HG03103 (cell line): ENCODE results near the gene SEZ6.

Source experiments
- ATAC-seq: cut with Tn5 transposase; IDR thresholded peaks from one replicate; pipeline ENCODE4 v1.9.1; 2021; ENCODE audit warnings: low read depth; ENCODE audit not compliant: unreplicated experiment

SEZ6 gene

DNA sequence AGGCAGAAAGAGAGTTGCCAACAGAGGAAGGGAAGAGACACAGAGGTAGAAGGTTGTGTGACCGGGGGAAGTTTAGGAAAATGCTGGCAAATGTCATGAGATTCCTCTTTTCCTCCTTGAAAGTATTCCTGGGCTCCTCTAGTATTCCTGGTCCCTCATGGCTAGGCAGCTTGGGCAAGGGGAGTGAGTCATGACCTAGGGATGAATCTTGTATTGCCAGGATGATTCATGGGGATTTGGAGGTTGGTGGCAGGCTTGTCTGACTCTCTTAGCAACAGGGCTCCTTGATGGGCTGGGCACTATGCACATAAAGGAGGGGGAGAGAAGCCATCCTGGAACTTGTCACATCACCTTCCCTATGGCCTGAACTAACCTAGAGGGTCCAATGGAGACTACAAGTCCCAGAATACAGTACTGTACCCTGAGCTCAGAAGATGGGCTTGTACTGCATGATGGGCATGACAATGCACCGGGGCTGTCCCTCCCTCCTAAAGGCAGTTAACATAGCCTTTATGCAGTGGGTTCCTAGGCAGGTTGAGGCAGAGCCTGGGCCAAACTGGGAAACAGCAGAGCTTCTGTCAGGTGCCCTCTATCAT is 2.1 kb upstream of the SEZ6 start:
- ATAC-seq, result no peak

DNA sequence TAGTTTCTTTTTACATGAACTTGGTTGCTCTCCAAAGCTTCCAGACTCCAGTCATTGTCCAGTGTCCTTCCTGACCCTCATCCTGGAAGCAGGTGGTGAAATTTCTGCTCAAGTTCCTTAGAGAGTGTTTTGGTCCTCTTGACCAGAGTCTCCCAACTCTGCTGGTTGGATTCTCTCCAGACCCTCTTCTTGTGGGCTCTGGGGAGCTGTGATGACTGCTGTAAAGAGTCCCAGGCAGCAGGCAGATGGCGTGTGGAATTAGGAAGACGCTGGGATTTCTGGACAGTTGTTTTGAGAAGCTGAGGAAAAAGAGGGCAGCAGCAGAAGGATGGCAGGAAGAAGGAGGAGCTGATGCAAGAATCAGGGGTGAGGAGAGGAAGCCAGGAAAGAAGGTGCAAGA is 1.6 kb upstream of the SEZ6 start:
- no peak for ATAC-seq

DNA sequence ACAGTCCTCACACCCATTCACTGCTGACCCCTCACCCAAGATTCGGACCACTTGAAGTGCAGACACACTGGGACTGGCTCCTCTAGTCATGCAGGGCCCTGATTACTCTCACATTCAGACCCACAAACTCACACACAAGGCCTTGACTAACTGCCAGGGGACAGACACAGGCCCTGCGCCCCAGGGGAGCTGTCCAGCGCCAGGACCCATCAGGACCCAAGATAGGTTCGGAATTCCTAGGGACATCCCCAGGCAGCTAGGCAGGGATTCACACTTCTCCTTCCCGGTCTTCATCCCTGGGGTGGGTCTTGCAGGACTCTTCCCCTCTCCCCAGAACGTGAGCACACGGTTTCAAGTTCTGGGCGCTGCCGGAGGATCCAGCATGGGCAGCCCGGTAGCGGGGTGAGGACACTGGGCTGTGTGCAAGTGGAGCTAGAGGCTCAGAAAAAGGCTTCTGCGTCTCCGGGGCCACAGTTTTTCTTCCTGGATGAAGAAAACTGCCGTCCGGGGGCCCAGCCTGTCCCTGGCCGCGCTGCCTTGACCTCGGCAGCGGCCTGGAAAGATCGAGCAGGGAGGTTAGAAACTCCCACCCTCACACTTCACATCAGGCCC is 1.6 kb downstream of the SEZ6 start:
- ATAC-seq, result no peak

DNA sequence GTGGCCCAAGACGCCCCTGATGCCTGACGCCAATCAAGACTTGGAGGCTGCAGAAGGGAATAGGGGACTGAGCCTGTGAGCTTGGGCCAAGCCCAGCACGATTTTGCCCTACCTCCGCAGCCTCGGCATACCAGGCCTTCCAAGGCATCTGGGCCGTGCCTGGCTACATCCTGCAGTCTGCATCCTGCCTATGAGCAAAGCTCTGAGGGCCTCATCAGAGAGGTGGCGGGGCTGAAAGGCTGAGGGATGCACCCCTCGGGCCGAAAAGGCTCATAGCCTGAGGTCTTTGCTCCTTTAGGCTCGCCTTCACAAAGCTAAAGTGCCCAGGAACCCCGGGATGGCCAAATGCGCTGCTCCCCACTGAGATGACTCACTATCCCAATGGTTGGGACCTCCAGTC is 2.5 kb downstream of the SEZ6 start:
- no peak for ATAC-seq

DNA sequence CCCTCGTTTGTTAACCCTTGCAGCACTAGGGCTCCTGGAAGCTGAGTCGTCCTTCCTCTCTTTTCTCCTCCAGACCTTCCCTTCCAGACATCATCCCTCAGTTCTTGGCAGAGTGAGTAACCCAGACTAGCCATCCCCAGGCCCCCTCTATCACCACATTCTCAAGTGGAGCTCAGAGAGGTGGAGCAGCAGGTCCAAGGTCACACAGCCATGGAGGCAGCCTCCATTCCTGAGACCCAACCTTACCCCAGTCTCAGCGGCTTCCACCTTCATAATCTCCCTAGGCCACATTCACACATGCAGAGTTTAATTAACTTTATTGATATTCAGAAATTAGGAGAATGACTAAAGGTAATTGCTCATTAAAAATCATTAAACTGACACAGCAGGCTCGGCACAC is 3.0 kb downstream of the SEZ6 start:
- ATAC-seq, result no peak

DNA sequence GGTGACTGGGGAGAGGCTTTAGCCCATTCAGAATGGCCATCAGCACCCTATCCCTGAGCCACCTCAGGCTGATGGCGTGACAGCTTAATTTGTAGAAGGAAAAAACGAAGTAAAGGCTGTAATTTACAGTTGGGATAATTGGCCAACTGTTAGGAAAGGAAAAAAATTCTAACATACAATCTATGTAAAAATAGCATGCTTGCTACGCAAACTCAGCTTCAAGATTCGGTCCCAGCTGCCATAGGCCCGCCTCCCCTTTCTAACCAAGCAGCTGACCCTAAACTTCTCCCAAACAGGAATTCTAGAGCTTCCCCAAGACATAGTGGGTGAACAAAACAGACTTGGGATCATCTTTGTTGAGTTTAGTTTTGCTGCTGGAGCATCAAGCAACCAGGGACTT is 4.9 kb downstream of the SEZ6 start:
- ATAC-seq, result no peak

DNA sequence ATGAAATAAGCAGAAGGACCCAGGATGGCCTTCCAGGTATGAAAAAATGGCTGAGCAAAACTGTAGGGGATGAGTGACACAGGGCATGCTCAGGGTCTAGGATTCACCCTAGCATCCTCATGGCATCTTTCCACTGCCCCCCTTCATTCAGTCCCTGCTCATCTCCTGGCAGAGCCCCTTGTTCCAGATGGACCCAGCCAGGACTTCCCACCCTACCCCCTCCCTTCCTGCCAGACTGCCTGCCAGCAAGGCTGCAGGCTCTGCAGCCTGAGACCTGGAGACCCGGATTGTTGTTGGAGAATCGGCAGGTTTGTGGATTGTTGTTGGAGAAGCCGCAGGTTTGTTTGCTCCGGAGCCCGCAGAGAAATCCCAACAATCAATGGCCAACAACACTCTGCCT is 6.6 kb downstream of the SEZ6 start:
- no peak for ATAC-seq

DNA sequence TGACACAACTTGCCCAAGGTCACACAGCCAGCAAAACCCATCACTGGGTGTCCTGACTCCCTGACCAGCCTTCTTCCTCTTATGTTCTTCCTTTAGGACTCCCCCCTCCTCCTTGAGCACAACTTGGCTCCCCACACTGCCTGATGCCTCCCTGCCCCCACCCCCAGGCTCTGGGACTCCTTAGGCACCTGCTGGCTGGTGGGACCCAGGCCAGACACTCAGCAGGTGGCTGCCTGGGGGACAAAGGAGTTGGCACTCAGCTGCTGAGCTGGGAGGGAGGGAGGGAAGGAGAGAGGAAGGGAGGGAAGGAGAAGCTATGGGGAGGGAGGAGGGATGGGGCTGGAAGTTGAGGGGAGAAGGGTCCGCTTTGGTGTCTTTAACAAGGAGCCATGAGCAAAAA is 8.0 kb downstream of the SEZ6 start:
- no peak for ATAC-seq

DNA sequence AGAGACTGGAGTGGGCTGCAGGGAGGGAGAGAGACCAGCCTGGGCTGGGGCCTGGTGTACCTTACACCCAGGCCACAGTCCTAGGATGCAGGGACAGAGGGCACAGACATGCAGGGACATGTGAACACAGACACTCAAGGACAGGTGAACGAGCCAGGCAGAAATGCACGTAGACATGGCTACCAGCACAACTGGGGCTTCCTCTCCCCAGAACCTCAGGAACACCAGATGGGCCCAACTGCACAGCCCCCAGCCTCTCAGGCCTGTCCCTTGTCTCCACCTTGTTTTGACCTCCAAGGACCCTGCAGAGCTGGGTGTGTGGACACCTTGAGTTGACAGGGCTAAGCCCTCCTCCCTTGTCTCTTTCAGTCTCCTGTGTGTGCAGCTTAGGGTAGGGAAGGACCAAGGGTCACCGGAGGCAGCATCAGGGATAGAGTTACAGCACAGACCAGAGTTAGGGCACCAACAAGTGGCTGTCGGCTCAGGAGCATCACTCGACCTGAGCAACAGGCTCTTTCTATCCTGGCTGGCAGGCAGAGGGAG is 9.2 kb downstream of the SEZ6 start:
- no peak for ATAC-seq

DNA sequence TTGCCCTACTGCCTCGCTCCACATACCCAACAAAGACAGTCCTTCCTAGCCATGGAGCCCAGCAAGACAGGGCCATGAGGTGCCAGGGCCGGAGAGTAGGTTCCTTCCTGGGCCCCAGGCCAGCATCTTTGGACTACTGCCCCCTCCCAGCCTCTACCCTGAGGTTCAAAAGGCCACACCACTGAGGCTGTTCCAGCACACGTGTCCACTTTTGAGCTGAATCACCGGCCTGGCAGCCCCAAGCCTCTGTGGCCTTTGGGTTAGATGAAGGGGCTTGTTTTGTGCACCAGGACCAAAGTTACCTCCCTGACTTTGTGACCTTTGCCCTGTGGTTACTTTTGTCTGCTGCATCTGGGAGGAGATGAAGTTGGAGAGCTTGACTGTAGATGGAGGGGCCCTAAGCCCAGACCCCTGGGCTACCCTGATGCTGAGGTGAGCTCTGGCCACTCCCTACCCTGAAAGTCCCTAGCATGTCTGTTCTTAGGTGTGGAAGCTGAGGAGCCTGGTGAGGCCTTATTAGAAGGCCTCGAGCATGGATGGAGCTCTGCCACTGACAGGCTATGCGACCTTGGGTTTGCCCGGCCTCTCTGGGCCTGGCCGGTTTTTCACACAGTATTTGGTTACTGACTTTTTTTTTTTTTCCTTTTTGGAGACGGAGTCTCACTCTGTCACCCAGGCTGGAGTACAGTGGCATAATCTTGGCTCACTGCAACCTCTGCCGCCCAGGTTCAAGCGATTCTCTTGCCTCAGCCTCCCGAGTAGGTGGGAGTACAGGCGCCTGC is 12.0 kb downstream of the SEZ6 start:
- ATAC-seq, result no peak

DNA sequence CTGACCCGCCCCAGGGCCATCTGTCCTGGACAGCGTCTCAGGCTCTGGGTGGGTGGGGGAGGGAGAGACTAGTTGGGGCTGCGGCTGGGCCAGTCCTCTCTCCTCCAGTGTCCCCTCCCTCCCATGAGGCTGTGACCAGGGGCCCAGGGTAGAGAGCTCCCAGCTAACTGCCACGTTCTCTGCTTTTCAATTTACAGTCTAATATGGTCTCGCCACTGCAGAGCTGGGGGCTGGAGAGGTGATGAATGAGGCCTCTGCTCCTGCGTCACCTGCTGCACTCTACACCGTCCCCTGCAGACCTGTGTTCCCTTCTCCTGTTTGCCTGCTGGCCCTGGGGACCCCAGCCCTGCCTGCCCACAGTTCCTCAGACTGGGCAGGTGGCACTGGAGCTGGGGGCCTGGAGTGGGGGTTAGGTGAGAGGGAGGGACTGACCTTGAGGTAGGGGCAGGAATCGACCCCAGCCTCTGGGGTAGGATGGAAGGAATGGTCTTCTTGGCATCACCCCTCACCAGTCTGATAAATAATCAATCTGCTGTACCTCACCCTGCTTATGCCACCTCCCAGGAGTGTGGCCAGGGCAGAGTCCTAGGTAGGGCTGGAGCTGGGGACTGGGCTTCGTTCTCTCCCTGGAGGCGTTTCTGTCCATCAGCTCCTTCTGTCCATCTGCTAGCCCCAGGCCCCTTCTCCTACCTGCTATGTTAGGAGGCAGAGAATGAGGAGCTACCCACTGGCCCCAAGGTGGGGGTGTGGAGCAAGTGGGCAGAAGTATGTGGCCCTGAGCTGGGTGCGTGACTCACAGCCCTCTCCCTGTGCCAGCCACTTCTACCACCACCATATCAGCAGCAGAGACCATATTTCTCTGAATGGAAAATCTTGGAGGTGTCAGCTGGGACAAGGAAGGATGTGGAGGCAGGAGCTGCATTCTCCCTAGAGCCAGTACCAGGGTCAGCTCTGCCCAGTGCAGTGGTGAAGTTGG is 12.9 kb downstream of the SEZ6 start:
- ATAC-seq, result no peak

DNA sequence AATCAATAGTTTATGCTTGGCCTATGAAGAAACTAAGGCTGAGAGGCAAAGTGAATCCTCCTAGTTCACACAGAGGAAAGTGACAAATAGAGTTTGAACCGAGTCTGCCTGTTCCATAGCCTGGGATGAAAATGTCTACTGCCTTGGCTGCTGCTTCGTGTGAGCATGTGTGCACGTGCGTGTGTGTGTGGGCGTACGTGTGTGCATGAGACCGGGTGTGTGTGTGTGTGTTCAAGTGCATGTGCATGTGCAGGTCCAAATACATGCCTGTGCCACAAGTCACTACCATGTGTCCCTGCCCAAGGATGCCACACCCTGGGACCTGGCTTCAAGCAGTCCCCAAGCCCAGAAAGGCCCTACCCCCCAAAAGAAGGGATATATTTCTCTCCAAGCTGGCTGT is 13.6 kb downstream of the SEZ6 start:
- no peak for ATAC-seq

DNA sequence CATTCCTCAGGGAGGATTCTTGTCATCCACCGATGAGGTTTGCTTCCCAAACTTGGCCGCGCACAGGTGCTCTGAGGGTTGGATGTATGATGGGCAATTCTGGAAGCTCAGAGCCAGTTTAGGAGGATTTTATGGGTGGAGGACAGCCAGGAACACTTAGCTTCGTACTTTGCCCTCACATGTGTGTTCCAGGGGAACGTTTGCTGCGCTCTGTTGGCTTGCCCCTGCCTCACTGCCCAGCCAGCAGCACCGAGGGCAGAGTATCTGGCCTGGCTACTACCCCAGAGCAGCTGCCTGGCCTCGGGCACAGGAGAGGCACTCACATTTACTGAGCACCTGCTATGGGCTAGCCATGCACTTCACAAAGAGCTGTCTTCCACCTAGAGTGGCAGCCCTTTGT is 14.1 kb downstream of the SEZ6 start:
- no peak for ATAC-seq

DNA sequence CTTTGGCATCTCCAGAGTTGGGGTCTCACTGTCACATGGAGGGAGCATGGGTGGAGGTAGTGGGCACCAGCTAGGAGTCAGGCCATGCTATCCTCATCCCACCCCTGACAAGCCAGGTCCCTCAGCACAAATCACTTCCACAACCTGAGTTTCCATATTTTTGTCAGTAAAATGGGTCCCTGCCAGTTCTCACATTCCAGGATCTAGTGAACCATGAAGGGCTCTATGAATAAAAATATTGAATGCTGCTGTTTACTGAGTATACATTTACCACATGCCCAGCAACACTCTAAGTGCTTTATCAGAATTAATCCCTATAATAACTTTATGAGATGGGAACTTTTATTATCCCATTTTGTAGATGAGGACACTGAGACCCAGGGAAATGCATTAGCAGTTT is 16.8 kb downstream of the SEZ6 start:
- ATAC-seq, result no peak

DNA sequence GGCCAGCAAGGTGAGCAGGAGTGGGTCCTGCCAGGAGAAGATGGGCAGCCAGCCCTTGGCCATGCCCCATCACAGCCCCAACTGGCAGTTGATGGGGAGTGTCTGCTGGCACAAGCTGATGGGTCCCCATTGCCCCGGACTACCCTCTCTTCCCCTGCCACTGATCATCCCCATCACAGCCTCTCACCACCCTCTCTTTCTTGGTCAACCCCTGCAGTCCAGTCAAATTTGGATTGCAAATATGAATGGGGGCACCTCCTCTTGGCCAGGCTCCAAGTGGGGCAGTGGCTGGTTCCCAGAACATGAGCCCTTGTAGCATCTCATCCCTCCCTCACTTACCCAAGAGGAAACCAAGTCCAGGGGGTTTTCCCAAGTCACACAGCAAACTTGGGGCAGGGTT is 17.4 kb downstream of the SEZ6 start:
- no peak for ATAC-seq

DNA sequence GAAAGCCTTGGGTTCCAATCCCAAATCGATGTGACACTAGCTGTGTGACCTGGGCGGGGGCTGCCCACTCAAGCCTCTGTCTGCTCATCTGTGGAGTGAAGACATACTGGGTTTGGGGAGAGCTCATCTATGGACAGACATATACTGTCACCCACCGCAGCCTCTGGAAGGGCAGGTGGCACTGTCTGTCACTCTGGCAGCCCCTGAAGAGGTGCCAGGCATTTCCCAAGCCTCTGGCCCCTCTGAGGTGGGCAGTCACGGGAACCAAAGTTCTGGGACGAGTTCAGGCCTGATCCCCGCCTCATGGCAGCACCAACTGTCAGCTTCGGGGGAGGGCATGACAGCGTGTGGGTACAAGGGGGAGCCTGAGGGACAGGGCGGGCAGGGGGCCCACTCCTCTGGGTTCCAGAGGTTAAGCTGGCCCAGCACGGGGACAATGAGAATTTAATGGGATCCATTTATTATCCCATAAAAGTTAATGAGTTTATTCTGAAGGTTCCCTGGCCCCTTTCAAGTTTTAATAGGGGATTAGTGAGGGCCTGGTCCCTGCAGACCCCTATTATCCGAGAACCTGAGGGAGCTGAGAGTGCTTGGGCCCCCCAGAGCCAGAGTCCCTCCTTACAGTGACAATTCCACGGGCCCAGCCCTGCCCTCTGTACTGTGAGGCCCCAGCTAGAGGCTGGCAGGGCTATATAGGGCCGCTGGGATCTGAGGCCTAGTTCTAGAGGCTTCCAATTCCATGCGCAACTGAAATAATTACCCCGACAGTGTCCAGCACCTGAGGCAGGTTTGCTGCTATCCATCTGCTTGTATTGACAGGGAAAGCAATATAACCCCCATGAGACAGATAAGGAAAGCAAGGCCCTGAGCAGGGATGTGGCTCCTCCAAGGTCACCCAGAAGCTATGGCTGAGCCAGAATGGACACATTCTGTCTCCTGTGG is 18.8 kb downstream of the SEZ6 start:
- no peak for ATAC-seq

DNA sequence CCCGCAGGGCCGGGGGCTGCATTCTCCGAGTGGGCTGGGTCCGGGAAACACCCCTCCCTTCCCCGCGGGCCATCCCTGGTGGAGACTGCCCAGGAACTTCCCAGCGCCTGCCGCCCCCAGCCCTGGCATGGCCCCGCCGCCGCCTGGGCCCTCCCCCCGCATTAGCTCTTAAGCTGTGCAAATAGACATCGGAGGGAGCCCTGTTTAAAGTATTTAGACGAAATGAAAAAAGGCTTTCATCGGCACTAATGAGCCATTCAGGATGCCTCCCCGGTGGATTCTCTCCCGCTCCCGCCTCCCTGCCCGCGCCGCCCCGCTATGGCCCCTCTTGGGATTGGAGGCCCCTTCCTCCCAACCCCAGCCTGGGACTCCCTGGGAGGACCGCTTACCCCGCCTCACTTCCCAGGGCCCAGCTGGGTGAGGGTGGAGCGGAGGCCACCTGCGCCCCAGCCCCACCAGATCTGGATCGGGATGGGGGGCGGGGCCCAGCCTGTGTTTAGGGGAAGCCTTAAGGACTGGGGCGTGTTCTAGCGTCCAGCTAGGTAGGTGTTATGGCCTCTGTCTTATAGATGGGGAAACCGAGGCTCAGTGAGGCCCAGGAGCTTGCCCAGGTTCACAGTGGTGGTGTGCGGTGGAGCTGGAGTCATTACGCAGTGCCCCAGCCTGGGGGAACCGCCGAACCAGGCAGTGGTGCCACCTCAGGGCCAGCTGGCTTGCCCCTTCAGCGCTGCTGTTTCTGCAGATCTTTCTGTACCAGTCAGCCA is 19.7 kb downstream of the SEZ6 start:
- ATAC-seq, result no peak

DNA sequence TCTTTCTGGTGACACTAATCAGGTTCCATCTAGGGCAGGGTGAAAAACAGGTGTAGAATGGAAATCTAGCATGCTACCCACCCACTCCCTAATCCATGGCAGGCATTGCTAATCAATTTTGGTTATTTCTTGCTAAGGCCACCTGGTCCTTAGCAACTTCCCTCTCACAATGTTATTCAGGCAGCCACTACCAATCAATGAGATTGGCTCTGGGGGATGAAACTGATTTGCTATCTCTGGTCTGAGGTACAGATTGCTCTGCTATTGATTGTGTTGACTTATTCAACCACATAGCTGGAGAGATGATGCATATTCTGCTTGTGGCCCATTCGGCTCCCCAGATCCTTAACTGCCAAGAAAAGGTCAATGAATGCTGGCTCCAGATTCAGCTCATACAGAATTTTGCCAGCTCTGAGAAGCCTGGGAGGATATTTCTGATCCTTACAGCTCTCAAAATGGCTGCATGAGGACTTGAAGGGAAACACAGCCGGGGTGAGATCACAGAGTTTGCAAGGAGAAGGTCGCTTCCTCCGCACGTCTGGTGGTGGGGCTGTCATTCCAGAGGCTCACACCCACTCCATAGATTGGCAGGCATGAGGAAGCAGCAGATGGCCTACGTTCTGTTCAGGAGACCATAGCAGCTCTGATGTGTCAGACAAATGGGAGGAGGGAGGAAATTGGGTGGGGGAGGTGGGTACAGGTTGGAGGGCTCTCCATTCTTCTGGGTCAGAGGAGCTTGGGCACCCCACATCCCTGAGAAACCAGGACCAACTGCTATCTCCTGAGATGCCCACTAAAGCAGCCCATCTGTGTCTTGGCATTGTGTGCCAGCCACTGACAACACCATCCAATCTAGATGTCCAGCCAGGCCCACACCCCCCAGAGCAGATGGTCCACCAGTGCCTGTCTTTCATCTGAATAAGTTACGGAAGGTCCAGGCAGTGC is 22.3 kb downstream of the SEZ6 start:
- ATAC-seq, result no peak
